HG03575 (cell line): ENCODE results near the gene NEURL3.

Source experiments
- ATAC-seq: cut with Tn5 transposase; IDR thresholded peaks from one replicate; pipeline ENCODE4 v1.9.1; 2021; ENCODE audit not compliant: unreplicated experiment, insufficient number of reproducible peaks, low FRiP score; ENCODE audit errors: extremely low read depth

NEURL3 gene

GRCh38 chr2:96449637-96450036, 55.5 kb downstream of the NEURL3 start:
- ATAC-seq: no peak

GRCh38 chr2:96449174-96449573, 56.0 kb downstream of the NEURL3 start:
- no peak for ATAC-seq

GRCh38 chr2:96447726-96448125, 57.4 kb downstream of the NEURL3 start:
- no peak for ATAC-seq
